ENCODE results near the gene ARL6IP5. TPM values are rescaled to one million over a fixed set of nuclear protein-coding genes. Genes with fewer than 3 reads are reported as not detected.

Gene ARL6IP5
- total and polyA plus RNA-seq, 9 of the 15 experiments (the other 6 are each of a cell fraction or from before 2014, with no cell fraction given): 10.3 to 54.0 (median 12.7) TPM

DNA sequence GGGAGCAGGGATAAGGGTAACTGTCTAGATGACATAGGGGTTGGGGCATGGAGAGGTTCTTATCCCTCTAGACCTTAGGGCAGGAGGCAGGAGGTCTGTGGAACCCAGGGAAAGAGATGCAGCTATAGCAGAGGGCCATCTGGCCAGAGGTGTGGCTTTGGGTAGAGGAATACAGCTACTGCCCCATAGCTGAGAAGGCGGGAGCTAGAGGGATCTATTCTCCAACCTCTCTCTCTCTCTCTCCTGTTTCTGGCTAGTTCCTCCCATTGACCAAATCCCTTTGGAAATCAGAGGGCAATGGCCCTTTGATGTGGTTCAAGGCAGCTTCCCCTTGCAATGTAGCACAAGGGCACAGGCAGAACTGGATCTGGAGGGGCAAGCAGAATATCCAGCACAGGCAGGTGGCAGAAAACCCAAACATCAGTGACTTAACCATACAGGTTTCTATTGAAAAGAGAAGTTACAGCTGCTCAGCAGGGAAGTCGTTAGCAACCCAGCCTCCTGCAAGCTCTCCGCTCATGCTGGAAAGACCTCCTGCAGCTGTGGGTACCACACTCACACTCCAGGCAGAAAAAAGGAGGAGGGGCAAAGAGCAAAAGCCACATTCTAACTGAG, 60.0 kb downstream of the ARL6IP5 start:
- Histone ChIP-seq H3K27ac (ENCODE audit: extremely low read depth, low read depth, low read length) (no peak overlapping the region; the same call in 2 of the 3 replicates), H4K20me1 (replicated peaks; ENCODE audit: control insufficient read depth, insufficient read depth, low read length) (no peaks in the 10 kb centered on the region)
- CTCF ChIA-PET (ENCODE audit: low intra/inter-chr PET ratio): no interaction called here
- TF ChIP-seq RREB1 (CRISPR knock-in tag; IDR thresholded peaks at IDR 0.05) (0 out of 2 replicates have a peak, but pooled peaks have one; percentile 10), GATA2 (CRISPR knock-in tag; IDR thresholded peaks at IDR 0.05) (no peak), ZNF584 (CRISPR knock-in tag; IDR thresholded peaks at IDR 0.05; ENCODE audit: low read depth) (0 out of 2 replicates have a peak, but pooled peaks have one; percentile 41), ZNF583 (CRISPR knock-in tag; IDR thresholded peaks at IDR 0.05) (peak; percentile 21; the same call in 1 of the 2 replicates), ZBTB26 (CRISPR knock-in tag; IDR thresholded peaks at IDR 0.05) (no peak), ZNF12 (CRISPR knock-in tag; IDR thresholded peaks at IDR 0.05) (no peak)
- TF ChIP-seq, protein P1, sequence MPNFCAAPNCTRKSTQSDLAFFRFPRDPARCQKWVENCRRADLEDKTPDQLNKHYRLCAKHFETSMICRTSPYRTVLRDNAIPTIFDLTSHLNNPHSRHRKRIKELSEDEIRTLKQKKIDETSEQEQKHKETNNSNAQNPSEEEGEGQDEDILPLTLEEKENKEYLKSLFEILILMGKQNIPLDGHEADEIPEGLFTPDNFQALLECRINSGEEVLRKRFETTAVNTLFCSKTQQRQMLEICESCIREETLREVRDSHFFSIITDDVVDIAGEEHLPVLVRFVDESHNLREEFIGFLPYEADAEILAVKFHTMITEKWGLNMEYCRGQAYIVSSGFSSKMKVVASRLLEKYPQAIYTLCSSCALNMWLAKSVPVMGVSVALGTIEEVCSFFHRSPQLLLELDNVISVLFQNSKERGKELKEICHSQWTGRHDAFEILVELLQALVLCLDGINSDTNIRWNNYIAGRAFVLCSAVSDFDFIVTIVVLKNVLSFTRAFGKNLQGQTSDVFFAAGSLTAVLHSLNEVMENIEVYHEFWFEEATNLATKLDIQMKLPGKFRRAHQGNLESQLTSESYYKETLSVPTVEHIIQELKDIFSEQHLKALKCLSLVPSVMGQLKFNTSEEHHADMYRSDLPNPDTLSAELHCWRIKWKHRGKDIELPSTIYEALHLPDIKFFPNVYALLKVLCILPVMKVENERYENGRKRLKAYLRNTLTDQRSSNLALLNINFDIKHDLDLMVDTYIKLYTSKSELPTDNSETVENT (CRISPR knock-in tag; IDR thresholded peaks at IDR 0.05): no peak

More for the DNA sequence above, 60.0 kb downstream of the ARL6IP5 start:
- Histone ChIP-seq H3K9me3 (replicated peaks; ENCODE audit: control insufficient read depth, insufficient read depth, low read depth, low read length) (no peaks in the 10 kb centered on the region), H3K4me1 (replicated peaks in 1 of 2; ENCODE audit: control insufficient read depth in 2 of 2, insufficient read depth in 2 of 2, low read length in 2 of 2) (peaks cover 0 to 27% of the 10 kb centered on the region in 2 experiments; a peak in 2 of 5 replicates), H3K79me2 (ENCODE audit: control insufficient read depth, insufficient read depth, low read length) (no peaks in the 10 kb centered on the region), H3K9ac (ENCODE audit: insufficient read depth in 1 of 2, low read depth in 2 of 2, low read length in 2 of 2) (no peak overlapping the region), H3K36me3 (ENCODE audit: control insufficient read depth, insufficient read depth, low read length) (no peaks in the 10 kb centered on the region), H3K27me3 (ENCODE audit: control insufficient read depth in 2 of 2, insufficient read depth in 2 of 2, low read length in 2 of 2) (no peaks in the 10 kb centered on the region), H3K4me3 (no peak overlapping the region), H3K4me2 (ENCODE audit: insufficient read depth, low read length) (0 out of 2 replicates have a peak overlapping the region, but pooled peaks have one; percentile 0), H2AFZ (ENCODE audit: low read depth, low read length) (peak overlapping the region; percentile 32; the same call in 1 of the 2 replicates), H3K9me1 (ENCODE audit: control insufficient read depth, insufficient read depth, low read length) (no peaks in the 10 kb centered on the region)
- POLR2A ChIA-PET: interaction anchor here (1.1 kb wide), 1 partner anchor 8 kb away, joined by 5 read pairs; no protein-coding TSS in a partner anchor
- no peak for FAIRE-seq
- peak; percentile 27 for ATAC-seq
- WGBS (ENCODE audit: insufficient coverage, low coverage, missing lambda C conversion rate): 19% methylated on average over 2 of the region's 3 CpGs
- intact Hi-C loops (cut with micrococcal nuclease) (no loop called here), in situ Hi-C loops (cut with MboI) (no loop called here)
- BruUV-seq (replicated peaks): no TSS peak
- DNase-seq (ENCODE audit: extremely low read depth in 1 of 4, low spot score in 3 of 4): no peak

All from K562 (cell line).